Measurements from ENCODE around the gene KLK1.

KLK1 gene

DNA sequence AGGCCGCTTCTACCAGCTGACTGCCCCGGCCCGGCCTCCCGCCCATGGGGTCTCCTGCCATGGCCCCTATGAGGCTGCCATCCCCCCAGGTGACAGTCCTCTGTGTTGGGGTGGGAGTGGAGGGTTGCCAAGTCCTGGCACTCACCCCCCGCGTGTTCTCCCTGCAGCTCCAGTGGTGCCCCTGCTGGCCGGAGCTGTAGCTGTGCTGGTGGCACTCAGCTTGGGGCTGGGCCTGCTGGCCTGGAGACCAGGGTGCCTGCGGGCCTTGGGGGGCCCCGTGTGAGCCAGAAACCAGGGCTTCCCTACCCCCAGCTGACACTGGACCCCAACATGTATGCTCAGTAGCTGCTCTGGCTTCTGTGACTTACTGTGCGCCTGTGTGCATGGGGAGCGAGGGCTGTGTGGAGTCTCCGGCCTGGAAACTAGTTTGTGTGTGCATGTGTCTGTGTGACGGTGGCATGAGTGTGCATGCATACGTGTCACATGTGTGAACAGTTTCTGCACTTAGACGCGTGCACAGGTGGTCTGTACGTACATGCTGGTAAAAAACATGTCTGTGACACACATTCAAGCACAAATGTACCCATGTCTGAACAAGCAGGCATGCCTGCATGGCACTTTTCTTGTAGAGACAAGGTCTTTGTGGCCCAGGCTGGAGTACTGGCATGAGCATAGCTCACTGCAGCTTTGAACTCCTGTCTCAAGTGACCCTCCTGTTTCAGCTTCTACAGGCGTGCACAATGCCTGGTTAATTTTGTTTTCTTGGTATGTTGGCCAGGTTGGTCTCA lies 28.5 kb downstream of the KLK1 start:
- DNase-seq (ENCODE audit: low spot score): no peak
- in situ Hi-C loops (cut with MboI; ENCODE audit: low sequenced_read_pairs, unreplicated experiment): loop anchor here (10.0 to 25.0 kb wide), 3 partner anchors 120 to 433 kb away; partner anchors contain the start of genes KLK4 and NAPSA
- TF ChIP-seq, protein P1, sequence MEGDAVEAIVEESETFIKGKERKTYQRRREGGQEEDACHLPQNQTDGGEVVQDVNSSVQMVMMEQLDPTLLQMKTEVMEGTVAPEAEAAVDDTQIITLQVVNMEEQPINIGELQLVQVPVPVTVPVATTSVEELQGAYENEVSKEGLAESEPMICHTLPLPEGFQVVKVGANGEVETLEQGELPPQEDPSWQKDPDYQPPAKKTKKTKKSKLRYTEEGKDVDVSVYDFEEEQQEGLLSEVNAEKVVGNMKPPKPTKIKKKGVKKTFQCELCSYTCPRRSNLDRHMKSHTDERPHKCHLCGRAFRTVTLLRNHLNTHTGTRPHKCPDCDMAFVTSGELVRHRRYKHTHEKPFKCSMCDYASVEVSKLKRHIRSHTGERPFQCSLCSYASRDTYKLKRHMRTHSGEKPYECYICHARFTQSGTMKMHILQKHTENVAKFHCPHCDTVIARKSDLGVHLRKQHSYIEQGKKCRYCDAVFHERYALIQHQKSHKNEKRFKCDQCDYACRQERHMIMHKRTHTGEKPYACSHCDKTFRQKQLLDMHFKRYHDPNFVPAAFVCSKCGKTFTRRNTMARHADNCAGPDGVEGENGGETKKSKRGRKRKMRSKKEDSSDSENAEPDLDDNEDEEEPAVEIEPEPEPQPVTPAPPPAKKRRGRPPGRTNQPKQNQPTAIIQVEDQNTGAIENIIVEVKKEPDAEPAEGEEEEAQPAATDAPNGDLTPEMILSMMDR (IDR thresholded peaks at IDR 0.05; ENCODE audit: borderline replicate concordance, control extremely low read depth, extremely low read depth, insufficient read depth, missing control alignments): peak; percentile 17

DNA sequence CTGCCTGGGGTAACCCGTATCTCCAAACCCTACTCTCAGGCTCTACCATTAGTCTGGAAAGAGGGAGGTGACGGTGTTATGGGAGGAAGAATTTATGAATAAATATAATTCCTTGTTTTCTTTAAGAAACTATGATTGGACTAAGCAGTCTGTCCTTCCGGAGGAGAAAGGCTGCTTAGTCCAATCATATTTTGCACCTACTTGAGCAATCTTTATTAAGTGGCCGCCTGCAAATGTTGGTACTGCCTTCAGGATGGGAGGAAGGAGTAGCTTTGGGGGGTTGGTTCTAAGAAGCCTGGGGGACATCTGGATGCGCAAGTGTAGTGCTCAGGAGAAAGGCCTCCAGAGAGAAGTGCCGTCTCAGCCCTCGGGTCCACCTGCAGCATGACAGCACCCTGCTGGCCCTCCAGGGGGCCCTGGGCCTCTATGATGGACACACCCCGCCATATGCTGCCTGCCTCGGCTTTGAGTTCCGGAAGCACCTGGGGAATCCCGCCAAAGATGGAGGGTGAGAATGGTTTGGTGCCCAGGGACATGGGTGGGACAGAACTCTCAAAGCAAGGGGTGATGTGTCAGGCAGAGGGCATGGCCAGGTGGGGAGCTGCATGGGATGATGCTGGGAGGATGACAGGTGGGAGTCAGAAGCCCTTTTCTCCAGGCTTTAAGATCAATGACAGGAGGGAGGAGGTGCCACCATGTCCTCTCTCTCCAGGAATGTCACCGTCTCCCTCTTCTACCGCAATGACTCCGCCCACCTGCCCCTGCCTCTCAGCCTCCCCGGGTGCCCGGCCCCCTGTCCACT lies 29.3 kb downstream of the KLK1 start:
- in situ Hi-C loops (cut with MboI; ENCODE audit: low sequenced_read_pairs, unreplicated experiment): loop anchor here (10.0 to 25.0 kb wide), 3 partner anchors 121 to 432 kb away; partner anchors contain the start of genes KLK4 and NAPSA
- DNase-seq (ENCODE audit: low spot score): peak; percentile 82
- TF ChIP-seq, protein P1 (IDR thresholded peaks at IDR 0.05; ENCODE audit: borderline replicate concordance, control extremely low read depth, extremely low read depth, insufficient read depth, missing control alignments): no peak

GRCh38 chr19:50793558-50794065 lies 30.0 kb downstream of the KLK1 start:
- TF ChIP-seq, protein P1 (IDR thresholded peaks at IDR 0.05; ENCODE audit: borderline replicate concordance, control extremely low read depth, extremely low read depth, insufficient read depth, missing control alignments): no peak
- in situ Hi-C loops (cut with MboI; ENCODE audit: low sequenced_read_pairs, unreplicated experiment): loop anchor here (10.0 to 25.0 kb wide), 3 partner anchors 121 to 431 kb away; partner anchors contain the start of genes KLK4 and NAPSA
- no peak for DNase-seq (ENCODE audit: low spot score)

DNA sequence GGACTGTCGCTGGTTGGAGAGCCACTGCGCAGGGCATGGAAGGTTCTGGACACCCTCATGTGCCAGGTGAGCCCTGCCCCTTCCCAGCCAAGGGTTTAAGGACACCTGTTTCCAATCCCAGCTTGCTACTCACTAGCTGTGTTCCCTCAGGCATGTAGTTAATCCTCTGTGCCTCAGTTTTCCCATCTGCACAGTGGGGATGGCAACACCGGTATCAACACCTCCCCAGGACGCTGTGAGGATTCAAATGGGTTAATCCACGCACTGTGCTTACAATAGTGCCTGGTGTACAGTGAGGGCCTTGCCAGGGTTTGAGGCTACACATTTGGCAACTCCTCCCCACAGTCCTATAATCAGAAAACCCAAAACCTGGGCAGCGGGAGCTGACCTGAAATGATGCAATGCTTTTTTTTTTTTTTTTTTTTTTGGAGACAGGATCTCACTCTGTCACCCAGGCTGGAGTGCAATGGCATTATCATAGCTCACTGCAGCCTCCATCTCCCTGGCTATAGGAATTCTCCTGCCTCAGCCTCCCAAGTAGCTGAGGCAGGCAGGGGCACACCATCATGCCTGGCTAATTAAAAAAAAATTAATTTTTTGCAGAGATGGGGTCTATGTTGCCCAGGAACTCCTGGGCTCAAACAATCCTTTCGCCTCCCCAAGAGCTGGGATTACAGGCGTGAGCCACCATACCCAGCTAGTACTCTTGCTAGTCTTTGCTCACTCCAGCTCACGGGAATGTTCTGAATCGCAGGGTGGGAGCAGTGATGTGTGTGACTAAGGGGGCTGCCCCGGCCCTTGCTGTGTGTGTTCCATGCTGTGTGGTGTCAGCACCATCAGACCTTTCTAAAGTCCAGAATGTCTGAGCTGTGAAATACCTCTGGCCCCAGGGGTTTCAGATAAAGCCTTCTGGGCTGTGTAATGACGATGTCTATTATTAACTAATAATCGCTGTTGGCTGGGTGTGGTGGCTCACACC lies 31.0 kb downstream of the KLK1 start:
- in situ Hi-C loops (cut with MboI; ENCODE audit: low sequenced_read_pairs, unreplicated experiment): loop anchor here (10.0 to 25.0 kb wide), 3 partner anchors 122 to 430 kb away; partner anchors contain the start of genes KLK4 and NAPSA
- TF ChIP-seq, protein P1 (IDR thresholded peaks at IDR 0.05; ENCODE audit: borderline replicate concordance, control extremely low read depth, extremely low read depth, insufficient read depth, missing control alignments): no peak
- DNase-seq (ENCODE audit: low spot score): no peak

GRCh38 chr19:50791594-50792271 lies 31.9 kb downstream of the KLK1 start:
- TF ChIP-seq, protein P1 (IDR thresholded peaks at IDR 0.05; ENCODE audit: borderline replicate concordance, control extremely low read depth, extremely low read depth, insufficient read depth, missing control alignments): no peak
- DNase-seq (ENCODE audit: low spot score): no peak
- in situ Hi-C loops (cut with MboI; ENCODE audit: low sequenced_read_pairs, unreplicated experiment): loop anchor here (10.0 to 25.0 kb wide), 3 partner anchors 123 to 429 kb away; partner anchors contain the start of genes KLK4 and NAPSA
